GM21737 (cell line): ENCODE results near the gene ATF6B.

ENCODE experiments used
- ATAC-seq: cut with Tn5 transposase; IDR thresholded peaks from one replicate; pipeline ENCODE4 v1.9.1; 2021; ENCODE audit warnings: mild to moderate bottlenecking, moderate library complexity; ENCODE audit not compliant: unreplicated experiment

ATF6B gene

DNA sequence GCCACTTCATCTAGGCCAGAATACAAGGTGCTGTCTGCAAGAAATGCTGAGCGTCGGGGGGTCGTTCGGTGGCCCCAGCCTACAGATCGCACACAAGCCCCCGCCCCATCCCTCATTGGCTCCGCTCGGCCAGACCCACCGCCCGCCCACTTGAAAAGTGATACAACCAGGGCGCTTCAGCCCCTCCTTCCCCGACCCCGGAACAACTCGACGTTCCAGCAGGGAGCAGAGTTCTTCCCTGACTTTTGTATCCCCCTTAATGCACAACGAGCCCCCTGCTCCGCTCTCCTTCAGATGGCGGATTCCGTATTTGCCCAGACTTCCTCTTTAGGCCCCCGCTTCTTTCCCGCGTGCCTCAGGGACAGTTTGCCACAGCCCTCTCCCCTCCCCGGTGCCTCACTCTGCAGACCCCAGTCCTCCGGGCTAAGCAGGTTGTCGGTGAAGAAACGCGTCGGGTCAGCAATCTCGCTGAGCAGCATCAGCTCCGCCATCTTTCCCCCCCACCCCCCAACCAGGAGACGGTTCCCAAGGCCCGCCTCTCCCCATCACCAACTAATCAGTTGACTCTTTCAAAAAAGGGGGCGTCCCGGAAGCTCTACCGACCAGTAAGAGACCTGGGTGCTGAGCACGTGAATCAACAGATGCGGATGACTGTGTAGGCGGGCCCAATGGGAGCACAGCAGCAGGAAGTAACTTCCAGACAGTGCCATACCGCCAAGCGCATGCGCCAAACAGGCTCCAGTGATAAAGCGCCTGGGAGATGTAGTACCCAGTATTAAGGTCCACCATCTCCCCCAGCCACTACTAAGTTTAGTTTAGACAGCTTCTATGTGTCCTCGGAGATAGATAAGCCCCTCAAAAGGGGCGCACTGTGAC is at the start of gene ATF6B:
Gene ATF6B, minus strand, starts transcription at position 530 of the 876 bp plus-strand sequence. Its CDS starts 39 bp downstream, at position 491.
- ATAC-seq: peak; percentile 78

DNA sequence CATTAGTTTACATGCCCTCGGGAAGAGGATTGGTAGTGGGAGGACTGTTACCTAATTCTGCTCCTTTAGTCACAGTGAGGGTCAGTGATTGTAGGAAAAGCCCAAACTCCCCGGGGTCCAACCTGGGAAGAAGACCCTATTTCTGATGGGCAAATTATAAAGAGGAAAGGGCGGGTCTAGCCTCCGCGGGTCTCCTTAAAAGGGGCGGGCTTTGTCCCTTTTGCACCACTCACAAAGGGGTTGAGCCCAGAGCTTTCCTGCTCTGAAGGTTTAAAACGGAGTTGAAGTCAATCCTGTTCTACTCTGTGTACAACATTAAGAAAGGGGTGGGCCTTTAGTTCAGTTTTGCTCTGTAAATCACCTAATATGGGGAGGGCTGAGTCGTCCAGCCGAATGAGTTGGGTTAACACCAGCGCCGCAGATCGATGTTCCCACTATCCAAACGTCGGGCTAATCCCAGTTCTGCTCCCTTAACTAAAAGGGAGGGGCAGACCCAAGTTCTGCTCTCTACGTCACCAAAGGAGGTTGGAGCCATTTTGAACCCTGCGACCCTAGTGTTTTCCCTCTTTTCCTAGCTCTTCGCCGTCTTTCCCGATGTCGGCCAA is 49.2 kb upstream of the ATF6B start:
- ATAC-seq: peak; percentile 1

DNA sequence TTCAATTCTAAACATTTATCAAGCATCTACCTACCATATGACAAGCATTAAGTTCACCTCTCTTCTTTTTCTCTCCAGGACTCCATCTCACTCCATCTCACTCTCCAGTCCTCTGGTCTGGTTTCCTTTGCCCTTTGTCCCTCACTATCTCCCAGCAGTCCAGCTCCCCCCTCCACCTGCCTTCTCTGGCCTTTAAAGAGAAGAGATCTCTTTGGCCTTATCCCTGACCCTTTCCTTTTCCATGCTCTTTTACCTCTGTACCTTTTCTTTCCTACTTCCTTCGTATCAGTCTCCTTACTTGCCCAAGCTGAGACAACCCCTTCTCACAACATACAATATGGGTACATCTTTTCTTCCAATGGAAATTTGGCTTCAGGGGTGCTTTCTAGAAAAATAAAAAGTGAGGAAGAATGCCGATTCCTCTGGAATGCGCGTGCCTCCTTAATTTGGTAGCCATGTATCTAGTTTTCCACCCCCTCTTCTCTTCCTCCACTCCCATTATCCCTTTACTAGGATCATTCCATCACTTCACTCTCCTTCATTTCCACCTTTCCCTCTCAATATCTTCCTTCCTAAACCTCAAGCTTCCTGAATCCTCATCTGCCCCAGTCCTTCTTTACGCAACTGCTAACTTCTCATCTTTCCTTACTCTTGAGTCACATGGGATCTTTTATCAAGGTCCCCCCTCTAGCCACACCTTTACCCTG is 48.6 kb upstream of the ATF6B start:
- ATAC-seq: no peak

DNA sequence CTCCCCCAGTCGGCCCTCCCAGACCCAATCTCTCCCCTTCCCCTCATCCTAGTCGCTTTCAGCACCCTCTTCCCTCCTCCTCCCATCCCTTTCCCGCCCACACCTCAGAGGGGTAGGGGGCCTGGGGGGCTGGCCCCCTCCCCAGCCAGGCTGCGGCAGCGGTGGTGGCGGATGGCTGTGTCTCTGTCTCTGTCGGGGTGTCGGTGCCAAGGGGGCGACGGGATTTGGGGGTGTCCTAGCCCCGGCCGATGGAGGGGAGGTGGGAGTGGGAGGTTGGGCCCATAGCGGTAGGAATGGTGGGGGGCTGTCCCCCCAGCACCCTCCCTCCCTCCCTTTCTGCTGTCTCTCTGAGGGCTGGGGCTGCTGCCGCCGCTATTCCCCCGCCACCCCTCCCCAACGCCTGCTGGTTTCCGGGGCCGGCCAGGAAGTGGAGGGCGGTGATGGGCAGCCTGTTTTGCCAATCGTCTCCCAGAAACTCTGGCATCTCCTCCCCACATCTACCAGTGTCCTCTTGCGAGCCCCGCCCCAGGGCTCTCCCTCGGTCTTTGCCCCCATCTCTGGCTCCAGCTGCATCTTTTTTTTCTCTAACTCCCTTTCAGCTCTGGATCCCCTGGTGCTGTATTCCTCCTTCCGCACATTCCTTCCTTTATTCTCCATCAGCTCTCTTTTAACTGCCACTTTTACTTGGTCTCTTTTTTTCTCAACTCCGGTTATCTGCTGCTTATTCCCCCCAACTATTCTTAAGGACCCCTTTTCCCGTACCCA is 47.8 kb upstream of the ATF6B start, which contains the start of gene AGPAT1:
Gene AGPAT1, minus strand, starts transcription at position 374 of the 765 bp plus-strand sequence. CDS start 4,588 bp downstream, outside the sequence.
- ATAC-seq: peak; percentile 34

DNA sequence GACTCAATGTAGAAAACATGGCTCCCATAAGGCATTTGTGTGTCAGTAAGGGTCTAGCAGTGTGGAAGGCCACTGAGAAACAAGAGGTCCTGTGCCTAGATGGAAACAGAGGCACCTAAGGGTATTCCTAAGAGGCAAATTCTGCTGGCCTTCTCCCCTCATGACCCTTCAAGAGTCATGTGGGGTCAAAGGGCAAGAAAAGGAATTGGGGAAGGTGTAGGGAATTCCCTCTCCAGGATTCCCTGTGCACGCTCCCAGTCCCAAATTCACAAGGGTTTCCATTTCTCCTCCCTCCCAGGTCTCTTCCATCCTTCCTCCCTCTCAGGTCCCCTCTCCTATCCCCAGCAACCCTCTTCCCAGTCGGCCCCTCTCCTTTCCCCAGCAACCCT is 47.3 kb upstream of the ATF6B start:
- no peak for ATAC-seq

DNA sequence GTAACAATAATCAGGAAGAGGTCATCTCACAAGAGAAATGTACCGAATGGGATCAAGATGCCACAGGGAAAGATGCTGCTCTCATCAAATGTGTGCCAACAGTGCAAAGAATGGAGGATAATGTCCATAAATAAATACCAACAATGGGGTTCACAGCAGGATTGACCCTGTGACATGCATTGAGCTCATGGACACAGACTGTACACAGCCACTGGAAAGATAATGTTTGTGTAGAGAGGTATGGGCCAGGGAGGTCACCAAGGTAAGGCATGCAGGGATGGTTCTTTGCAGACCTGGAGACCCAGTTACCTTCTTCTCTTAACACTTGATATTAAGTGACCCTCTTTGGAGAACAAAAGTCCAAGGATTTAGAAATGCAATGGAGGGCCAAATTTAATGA is 46.4 kb upstream of the ATF6B start:
- no peak for ATAC-seq

DNA sequence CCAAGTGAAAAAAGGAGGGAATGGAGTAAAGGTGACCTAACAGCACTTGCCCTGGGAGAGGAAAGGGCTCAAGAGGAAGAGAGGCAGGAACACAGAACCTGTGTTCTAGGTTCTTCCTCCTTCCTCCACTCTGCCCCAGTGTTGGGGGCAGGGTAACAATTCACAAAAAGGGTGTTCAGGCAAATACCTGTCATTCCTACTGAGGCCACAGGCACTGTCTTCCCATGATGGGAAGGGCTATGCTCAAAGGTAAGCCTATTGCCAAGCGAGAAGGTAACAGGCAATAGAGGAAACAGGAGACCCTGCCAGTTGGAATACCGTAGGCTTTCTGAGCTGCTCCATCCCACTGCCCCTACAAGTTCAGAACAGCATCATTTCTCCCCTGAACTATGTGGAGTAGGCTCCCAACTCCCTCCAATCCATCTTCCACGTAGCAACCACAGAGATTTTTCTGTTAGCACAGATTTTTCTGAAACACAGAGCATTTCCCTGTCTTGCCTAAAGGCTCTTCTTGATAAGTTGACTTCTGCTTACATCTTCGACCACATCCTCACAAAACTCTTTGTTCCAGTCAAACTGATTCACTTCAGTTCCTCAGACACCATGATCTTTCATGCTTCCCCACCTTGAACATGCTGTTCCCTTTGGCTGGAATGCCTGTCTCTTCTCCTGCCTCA is 45.1 kb upstream of the ATF6B start:
- no peak for ATAC-seq

DNA sequence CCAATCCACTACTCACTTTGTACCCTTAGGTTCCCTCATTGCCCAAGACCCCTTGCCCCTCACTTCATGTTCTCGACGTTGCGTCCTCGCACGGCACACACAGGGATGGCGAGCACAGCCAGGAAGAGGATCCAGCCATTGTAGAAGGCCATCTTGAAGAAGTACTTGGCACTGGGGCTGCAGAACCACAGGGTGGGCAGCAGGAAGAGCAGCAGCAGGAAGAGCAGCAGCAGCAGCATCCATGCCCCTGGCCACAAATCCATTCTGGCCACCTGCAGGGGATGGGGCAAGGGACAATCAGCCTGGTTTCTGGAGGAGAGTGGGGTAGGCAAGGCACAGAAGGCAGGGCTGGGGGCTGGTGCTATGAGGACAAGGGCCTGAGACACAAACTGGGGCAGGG is 43.2 kb upstream of the ATF6B start:
- no peak for ATAC-seq

DNA sequence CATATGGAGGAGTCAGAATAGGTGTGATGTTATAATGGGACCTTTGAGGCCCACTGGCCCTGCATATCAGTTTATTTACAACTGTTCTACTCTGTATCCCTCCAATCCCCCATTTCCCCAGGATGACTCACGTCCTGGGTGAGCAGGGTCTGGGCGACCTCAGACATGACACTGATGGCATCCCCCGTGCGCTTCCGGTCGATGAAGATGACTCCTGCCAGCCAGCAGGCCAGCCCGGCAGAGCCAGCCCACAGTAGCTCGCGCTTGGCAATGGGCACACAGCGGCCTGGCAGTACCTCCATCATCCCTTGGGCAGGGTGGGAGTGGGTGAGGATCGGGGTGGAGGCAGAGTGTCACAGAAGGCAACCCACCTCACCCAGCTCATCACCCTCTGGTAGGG is 42.2 kb upstream of the ATF6B start:
- no peak for ATAC-seq

DNA sequence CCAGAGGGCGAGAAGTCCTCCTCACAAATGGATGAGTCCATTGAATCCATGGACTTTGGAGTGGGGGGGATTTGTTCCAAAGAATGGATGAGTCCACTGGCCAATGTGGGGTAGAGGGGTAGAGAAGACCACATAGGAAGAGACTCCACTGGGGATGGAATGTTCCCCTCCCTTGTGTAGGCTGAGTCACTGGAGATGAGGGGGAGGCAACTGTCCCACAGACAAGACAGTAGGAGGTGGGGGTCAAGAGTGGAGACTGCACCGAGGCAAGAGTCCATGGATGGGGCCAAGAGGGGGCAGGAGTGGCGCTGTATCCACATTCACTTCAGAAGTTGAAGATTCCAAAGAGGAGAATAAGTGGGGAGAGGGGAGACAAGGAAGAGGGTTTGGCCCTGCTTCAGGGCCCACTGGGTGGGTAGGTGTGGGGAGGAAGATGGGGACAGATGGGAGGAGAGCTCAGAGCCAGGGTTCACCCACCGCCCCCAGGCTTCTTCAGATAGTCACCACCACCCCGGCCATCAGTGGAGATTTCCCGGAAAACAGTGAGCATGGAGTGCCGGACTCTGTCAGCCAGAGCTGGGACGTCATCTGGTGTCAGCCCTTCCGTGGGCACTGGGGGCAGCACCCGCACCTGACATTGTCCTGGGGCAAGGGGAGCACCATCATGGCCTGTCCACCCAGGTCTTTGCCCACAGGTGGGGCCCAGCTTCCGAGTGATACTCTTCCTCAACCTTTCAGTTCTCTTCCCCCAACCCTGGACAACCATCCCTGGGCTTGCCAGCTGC is 41.0 kb upstream of the ATF6B start:
- no peak for ATAC-seq

DNA sequence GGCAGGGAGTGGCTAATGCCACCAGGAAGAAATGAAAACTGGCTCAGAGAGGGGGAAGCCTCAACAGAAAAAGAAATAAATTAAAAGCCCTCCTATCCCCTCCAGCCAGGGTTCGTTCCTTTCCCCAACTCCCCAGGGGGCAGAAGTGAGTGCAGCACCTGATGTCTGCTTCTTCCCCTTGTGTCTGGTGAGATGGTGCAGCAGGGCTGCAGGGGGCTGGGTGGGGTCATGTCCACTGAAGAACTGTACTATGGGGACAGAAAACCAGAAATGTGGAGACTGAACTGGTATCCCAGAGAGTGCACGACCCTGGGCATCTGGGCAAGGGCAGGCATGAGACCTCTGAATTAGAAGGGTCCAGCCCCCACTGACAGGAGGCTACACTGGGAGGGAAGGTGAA is 40.3 kb upstream of the ATF6B start:
- ATAC-seq: no peak

DNA sequence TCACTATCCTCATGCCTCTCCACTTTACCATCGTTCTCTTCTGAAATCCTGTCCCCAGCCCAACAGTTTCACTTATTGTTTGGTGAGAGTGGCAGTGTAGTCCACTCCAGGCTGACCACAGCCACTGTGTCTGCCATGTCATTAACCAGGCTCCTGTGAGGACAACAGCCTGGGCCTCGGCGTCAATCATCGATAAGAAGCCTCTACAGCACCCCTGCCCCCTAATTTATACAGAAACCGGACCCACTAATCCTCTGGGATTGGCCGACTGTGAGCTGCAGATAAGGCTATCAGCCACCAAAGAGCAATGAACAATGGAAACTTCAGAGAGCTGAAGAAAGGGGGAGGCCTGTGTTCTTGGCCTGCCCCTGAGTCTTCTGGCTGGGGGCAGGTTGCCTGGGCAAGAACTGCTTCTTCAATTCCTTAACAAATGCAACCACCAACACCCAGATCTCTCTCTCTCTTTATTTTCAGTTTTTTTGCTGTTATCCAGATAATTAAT is 39.8 kb upstream of the ATF6B start:
- ATAC-seq: no peak

DNA sequence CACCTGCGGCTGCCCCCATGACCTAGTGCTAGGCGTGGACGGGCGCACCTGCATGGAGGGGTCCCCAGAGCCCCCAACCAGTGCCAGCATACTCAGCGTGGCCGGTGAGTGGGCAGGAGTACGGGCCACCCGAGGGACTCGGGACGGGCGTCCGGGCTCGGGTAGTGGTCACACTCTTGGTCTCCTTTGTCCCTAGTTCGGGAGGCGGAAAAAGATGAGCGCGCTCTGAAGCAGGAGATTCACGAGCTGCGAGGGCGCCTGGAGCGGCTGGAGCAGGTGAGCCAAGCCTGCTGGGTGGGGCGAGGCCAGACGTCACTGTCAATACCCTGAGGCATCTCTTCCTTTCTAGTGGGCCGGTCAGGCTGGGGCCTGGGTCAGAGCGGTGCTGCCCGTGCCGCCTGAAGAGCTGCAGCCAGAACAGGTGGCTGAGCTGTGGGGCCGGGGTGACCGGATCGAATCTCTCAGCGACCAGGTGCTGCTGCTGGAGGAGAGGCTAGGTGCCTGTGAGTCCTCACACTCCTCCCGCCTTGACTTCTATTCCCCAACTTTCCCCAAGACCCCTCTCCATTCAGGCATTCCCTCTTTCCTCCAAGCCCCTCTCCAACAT is 39.2 kb upstream of the ATF6B start:
- no peak for ATAC-seq

DNA sequence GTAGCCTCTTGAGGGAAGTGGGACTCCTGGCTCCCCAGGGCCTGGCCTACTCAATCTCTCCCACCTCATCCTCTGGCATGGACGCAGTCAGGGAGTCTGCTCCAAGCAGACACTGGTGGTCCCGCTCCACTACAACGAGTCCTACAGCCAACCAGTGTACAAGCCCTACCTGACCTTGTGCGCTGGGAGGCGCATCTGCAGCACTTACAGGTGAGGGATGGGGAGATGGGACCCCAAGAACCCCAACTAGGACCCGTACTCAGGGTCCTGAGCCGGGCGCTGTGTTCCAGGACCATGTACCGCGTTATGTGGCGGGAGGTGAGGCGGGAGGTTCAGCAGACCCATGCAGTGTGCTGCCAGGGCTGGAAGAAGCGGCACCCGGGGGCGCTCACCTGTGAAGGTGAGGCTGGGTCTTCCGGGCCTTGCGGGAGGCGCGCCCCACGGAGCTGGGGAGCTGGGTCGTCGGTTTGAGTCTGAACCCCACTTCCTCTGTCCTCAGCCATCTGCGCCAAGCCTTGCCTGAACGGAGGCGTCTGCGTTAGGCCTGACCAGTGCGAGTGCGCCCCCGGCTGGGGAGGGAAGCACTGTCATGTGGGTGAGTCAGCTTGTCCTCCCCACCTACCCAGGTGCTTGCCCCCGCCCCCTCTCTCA is 38.5 kb upstream of the ATF6B start:
- ATAC-seq: no peak

DNA sequence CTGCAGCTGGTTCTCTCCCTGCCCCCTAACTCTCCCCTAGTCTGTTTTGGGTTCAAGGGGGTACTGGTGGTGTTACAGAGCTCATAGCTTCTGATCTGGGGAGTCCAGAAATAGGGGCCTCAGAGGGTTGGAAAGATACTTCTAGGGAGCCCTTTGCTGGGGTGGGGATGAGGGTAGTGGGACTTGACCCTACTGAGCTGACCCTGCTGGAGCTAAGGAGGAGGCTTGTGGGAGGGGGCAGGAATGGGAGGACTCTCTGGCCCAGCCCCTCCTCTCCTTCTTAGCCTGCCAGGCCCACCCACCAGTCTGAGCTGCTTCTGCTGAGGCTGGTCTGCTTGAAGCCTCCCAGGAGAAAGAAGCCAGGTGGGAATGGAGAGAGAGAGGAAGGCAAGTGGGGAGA is 36.2 kb upstream of the ATF6B start, which contains the start of gene EGFL8:
Gene EGFL8, plus strand, starts transcription at position 301 of the 400 bp plus-strand sequence. CDS start 1,571 bp downstream, outside the sequence.
- no peak for ATAC-seq

DNA sequence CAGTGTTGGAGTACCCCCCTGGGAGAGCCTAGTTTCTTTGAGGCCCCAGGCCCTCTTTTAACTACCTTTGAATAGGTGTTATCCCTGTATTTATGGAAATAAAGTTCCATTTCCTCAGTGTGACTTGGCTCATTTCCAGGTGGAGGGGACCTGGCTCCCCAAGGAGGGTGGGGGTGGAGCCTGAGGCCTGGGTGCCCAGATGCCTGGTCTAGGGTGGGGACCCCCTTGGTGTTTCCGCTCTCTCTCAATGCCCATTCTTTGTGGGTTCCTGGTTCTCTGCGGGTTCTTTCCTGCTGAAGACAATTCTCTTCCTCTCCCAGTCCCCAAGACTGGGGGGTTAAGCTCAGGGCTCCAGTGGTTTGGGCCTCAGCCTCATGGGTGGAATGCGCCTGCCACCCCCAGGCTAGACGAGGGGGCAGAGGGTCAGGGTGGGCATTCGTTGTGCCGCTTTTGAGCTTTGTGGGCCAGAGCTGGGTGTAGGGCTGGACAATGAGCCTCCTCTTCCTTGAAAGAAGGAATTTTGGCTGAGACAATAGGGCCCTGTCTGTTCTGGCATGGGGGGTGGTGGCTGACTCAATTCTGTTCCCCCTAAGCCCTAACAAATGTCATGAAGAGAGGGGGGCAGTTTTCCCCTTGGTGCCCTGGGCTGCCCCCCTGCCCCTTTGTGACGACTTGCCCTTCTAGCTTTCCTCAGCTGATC is 35.7 kb upstream of the ATF6B start:
- ATAC-seq: no peak

DNA sequence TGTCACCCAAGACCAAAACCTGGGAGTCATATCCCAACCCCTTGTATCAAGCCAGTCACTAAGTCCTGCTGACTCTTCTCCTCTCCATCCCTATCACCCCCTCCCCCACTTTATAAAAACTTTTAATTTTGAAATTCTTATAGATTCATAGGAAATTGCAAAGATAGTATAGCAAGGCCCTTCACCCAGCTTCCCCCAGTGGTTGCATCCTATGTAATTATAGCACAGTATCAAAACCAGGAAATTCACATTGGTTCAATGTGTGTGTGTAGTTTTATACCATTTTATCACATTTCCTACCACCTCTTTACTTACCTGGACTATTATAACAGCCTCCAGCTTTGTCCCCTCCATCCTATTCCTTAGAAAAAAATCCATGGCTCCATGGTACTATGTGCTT is 30.0 kb upstream of the ATF6B start:
- no peak for ATAC-seq

DNA sequence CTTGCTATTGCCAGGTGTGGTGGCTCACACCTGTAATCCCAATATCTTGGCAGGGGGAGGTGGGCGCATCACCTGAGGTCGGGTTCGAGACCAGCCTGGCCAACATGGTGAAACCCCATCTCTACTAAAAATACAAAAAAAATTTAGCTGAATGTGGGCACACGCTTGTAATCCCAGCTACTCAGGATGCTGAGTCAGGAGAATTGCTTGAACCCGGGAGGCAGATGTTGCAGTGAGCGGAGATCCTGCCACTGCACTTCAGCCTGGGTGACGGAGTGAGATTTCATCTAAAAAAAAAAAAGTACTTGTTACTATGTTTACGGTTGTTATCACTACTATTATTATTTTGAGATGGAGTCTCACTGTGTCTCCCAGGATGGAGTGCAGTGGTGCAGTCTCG is 28.8 kb upstream of the ATF6B start:
- no peak for ATAC-seq
